PC-9 (cell line): ENCODE measurements around the gene ATF6. TPM values are rescaled to one million over a fixed set of nuclear protein-coding genes. Genes with fewer than 3 reads are reported as not detected.
A peak's percentile ranks its signal among the peaks of the same experiment; 100 is the strongest.
"Not testable (repeated sequence)": the region's sequence is repeated elsewhere in the genome, so short reads cannot be mapped to it uniquely, and the experiment has no call there.

Source experiments
- BruUV-seq: library from RNA; stranded (reverse); fragments of 400-500 nt; replicated peaks from 2 replicates; lab custom pipeline; 2021; lab: Mats Ljungman, UMichigan
- CTCF ChIA-PET: fragments of 300-600 bp; sonication (Branson Sonifier 250); formaldehyde crosslinking; loops from one replicate; lab custom pipeline; 2022; ENCODE audit warnings: antibody characterized with exemption; lab: Charles Lee
- POLR2A ChIA-PET: fragments of 300-600 bp; sonication (Branson Sonifier 250); formaldehyde crosslinking; loops from one replicate; lab custom pipeline; 2022; ENCODE audit warnings: antibody characterized with exemption; ENCODE audit not compliant: unreplicated experiment; lab: Charles Lee
- DNase-seq, 2 experiments: peaks; one replicate each; pipeline versions ENCODE4 v3.0.0 to v3.0.0-alpha.2; 2015 to 2022; ENCODE audit warnings: mixed read lengths in 1 of 2
- H2AFZ ChIP-seq: fragments of 200-600 bp; sonication (generic); 2 replicates; pipeline ENCODE4 v1.8.1; 2017; ENCODE audit warnings: antibody characterized with exemption
- H3F3A ChIP-seq: fragments of 200-600 bp; sonication (generic); 2 replicates; pipeline ENCODE4 v1.8.1; 2017; ENCODE audit warnings: antibody characterized with exemption, mild to moderate bottlenecking, low read depth; ENCODE audit not compliant: insufficient read depth
- H3K27ac ChIP-seq: fragments of 200-600 bp; sonication (generic); 2 replicates; pipeline ENCODE4 v1.6.1; 2016; ENCODE audit warnings: mixed run types
- H3K27me3 ChIP-seq: fragments of 200-600 bp; sonication (generic); 2 replicates; pipeline ENCODE4 v1.6.1; 2016; ENCODE audit warnings: low read depth, mixed run types; ENCODE audit not compliant: insufficient read depth
- H3K36me3 ChIP-seq: fragments of 200-600 bp; sonication (generic); 2 replicates; pipeline ENCODE4 v1.6.1; 2016; ENCODE audit warnings: low read depth, mixed run types
- H3K4me1 ChIP-seq: fragments of 200-600 bp; sonication (generic); replicated peaks from 2 replicates; pipeline ENCODE4 v1.6.1; 2016; ENCODE audit warnings: mixed run types; ENCODE audit not compliant: insufficient read depth
- H3K4me2 ChIP-seq: fragments of 200-600 bp; sonication (generic); 2 replicates; pipeline ENCODE4 v1.6.1; 2017; ENCODE audit warnings: mixed run types
- H3K4me3 ChIP-seq: fragments of 200-600 bp; sonication (generic); 2 replicates; pipeline ENCODE4 v1.6.1; 2016; ENCODE audit warnings: mixed run types
- H3K79me2 ChIP-seq: fragments of 200-600 bp; sonication (generic); 2 replicates; pipeline ENCODE4 v1.6.1; 2017; ENCODE audit warnings: low read depth, mixed run types
- H3K9me2 ChIP-seq: fragments of 200-600 bp; sonication (generic); 2 replicates; pipeline ENCODE4 v1.8.1; 2017; ENCODE audit warnings: mild to moderate bottlenecking; ENCODE audit not compliant: insufficient read depth
- H3K9me3 ChIP-seq: fragments of 200-600 bp; sonication (generic); 2 replicates; pipeline ENCODE4 v1.8.1; 2016; ENCODE audit warnings: low read depth; ENCODE audit not compliant: insufficient read depth
- H4K20me1 ChIP-seq: fragments of 200-600 bp; sonication (generic); 2 replicates; pipeline ENCODE4 v1.8.1; 2017; ENCODE audit not compliant: insufficient read depth
- CTCF ChIP-seq: fragments of 200-600 bp; sonication (generic); conservative IDR thresholded peaks from 2 replicates; pipeline ENCODE4 v1.6.1; 2017; ENCODE audit warnings: mixed run types, antibody characterized with exemption, mild to moderate bottlenecking, moderate library complexity
- EZH2 ChIP-seq: fragments of 200-600 bp; sonication (generic); IDR thresholded peaks from 2 replicates; pipeline ENCODE4 v1.8.0; 2017; ENCODE audit warnings: antibody characterized with exemption, low read depth
- intact Hi-C: fragments of 100-400 bp; cut with micrococcal nuclease; formaldehyde crosslinking; loops from one replicate; pipeline ENCODE4 v1.10.0; 2022; ENCODE audit not compliant: unreplicated experiment
- total RNA-seq: library from RNA; stranded (reverse); gene quantifications from 2 replicates; pipeline ENCODE4 v1.2.3, GENCODE V29; 2021

The ATF6 gene
- total RNA-seq, 1 experiment from 2014 or later = 19.5 TPM

GRCh38 chr1:161768461-161768860, 2.3 kb downstream of the ATF6 start:
- no peak for DNase-seq
- POLR2A ChIA-PET = interaction anchor here (0.6 kb wide), 1 partner anchor 19 kb away, joined by 3 read pairs; no protein-coding TSS in a partner anchor
- H2AFZ ChIP-seq = no peak overlapping the region
- no peak for TF ChIP-seq EZH2
- TF ChIP-seq CTCF = no peak
- intact Hi-C loops = loop anchor here (10.0 kb wide), 1 partner anchor 544 kb away; the partner anchor contains the start of genes APOA2 and TOMM40L
- 0 out of 2 replicates have a peak overlapping the region, but pooled peaks have one; percentile 1 for H3K4me3 ChIP-seq
- H3K4me2 ChIP-seq = no peak overlapping the region
- H4K20me1 ChIP-seq = peaks cover 13% of the 10 kb centered on the region; the same call in 1 of the 2 replicates
- H3K79me2 ChIP-seq = peaks cover 75% of the 10 kb centered on the region
- peaks cover 5% of the 10 kb centered on the region; the same call in 1 of the 2 replicates for H3F3A ChIP-seq
- no peaks in the 10 kb centered on the region for H3K36me3 ChIP-seq
- no peaks in the 10 kb centered on the region for H3K9me3 ChIP-seq
- no TSS peak for BruUV-seq
- no peaks in the 10 kb centered on the region for H3K9me2 ChIP-seq
- no peaks in the 10 kb centered on the region for H3K27me3 ChIP-seq
- no peak overlapping the region for H3K27ac ChIP-seq
- peaks cover 11% of the 10 kb centered on the region for H3K4me1 ChIP-seq
- CTCF ChIA-PET = no interaction called here

GRCh38 chr1:161768986-161769672, 3.0 kb downstream of the ATF6 start:
- ChIA-PET CTCF (no interaction called here), POLR2A (interaction anchor here (0.6 kb wide), 1 partner anchor 20 kb away, joined by 3 read pairs; no protein-coding TSS in a partner anchor)
- Histone ChIP-seq H3K9me3 (no peaks in the 10 kb centered on the region), H3K9me2 (no peaks in the 10 kb centered on the region), H3K4me2 (no peak overlapping the region), H3F3A (peaks cover 5% of the 10 kb centered on the region; the same call in 1 of the 2 replicates), H3K4me3 (no peak overlapping the region), H3K79me2 (peaks cover 76% of the 10 kb centered on the region), H4K20me1 (peaks cover 16% of the 10 kb centered on the region), H3K27me3 (no peaks in the 10 kb centered on the region), H3K4me1 (peaks cover 11% of the 10 kb centered on the region), H2AFZ (no peak overlapping the region), H3K36me3 (no peaks in the 10 kb centered on the region), H3K27ac (no peak overlapping the region)
- DNase-seq = no peak
- BruUV-seq = no TSS peak
- TF ChIP-seq CTCF (no peak), EZH2 (no peak)
- intact Hi-C loops = loop anchor here (10.0 kb wide), 1 partner anchor 544 kb away; the partner anchor contains the start of genes APOA2 and TOMM40L

- H3K9me3 ChIP-seq, H3K27ac ChIP-seq, H3F3A ChIP-seq, H3K27me3 ChIP-seq, POLR2A ChIA-PET, CTCF ChIA-PET, H3K36me3 ChIP-seq, H3K9me2 ChIP-seq, BruUV-seq, H3K4me2 ChIP-seq, DNase-seq, H3K4me3 ChIP-seq, H2AFZ ChIP-seq: not testable (repeated sequence)
- H3K4me1 ChIP-seq = peaks cover 11% of the 10 kb centered on the region
- intact Hi-C loops = loop anchor here (10.0 kb wide), 1 partner anchor 545 kb away; the partner anchor contains the start of genes APOA2 and TOMM40L
- peaks cover 80% of the 10 kb centered on the region for H3K79me2 ChIP-seq
- H4K20me1 ChIP-seq = peaks cover 17% of the 10 kb centered on the region
These were observed 3.5 kb downstream of the ATF6 start for GRCh38 chr1:161769673-161770045.
